Measurements from ENCODE around the gene LDLR.
"Not testable (repeated sequence)": the region's sequence is repeated elsewhere in the genome, so short reads cannot be mapped to it uniquely, and the experiment has no call there.

The LDLR gene

DNA sequence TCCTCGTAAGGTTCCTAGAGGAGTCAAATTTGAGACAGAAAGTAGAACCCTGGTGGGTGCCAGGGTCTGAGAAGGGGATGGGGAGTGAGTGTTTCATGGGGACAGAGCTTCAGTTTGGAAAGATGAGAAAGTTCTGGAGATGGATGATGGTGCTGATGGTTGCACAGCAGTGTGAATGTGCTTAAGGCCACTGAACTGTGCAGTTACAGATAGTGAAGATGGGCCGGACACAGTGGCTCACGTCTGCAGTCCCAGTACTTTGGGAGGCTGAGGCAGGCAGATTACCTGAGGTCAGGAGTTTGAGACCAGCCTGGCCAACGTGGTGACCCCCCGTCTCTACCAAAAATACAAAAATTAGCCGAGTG lies 65.4 kb downstream of the LDLR start:
- Histone ChIP-seq H3K4me1 (ENCODE audit: insufficient read depth, low read length) (no peaks in the 10 kb centered on the region; the same call in 1 of the 2 replicates), H3K9me3 (ENCODE audit: control insufficient read depth, insufficient read depth, low read length) (no peaks in the 10 kb centered on the region), H3K36me3 (ENCODE audit: insufficient read depth, low read length) (no peaks in the 10 kb centered on the region; the same call in 1 of the 2 replicates), H3K9ac (ENCODE audit: low read depth, low read length) (peak overlapping the region; percentile 79; the same call in 1 of the 2 replicates)

DNA sequence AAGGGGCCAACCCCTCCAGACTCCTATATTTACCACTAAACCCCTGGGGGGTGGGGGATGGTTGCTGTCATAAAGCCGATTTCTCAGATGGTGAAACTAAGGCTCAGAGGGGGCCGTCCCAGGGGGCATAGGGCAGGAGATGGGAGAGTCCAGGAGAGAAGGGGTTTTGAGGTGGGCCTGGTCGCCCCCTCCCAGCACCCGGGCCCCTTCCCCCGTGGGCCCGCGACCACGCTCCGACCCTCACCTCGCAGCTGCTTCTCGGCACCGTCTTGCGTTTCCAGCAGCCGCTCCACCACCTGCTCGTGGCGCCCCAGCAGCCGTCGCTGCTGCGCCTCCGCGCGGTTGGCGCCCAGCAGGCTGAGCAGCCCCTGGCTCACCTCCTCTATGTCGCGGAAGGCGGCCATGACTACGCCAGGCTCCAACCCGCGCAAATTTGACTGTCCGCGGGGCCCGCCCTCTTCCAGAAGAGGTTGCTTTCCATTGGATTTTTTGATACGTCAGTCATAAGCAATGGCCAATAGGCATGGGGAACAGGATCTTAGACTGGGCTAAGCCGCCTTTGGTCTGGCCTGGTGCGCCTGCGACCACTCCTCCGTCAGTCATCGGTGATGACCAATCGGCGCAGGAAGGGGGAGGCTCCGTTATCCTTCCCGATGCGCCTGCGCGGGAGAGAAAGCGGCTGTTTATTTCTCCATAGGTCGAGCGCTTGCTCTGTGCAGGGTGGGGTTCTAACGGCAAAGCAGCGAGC lies 66.3 kb downstream of the LDLR start, which contains the start of gene SPC24:
TSS of gene SPC24 (minus strand) at position 410 of the 748 bp plus-strand sequence. CDS start at position 404, 6 bp downstream.
- no peaks in the 10 kb centered on the region; the same call in 1 of the 2 replicates for H3K36me3 ChIP-seq (ENCODE audit: insufficient read depth, low read length)
- no peaks in the 10 kb centered on the region; the same call in 1 of the 2 replicates for H3K4me1 ChIP-seq (ENCODE audit: insufficient read depth, low read length)
- H3K9ac ChIP-seq (ENCODE audit: low read depth, low read length): peak within 1 kb of the TSS; percentile 79
- no peaks in the 10 kb centered on the region; the same call in 1 of the 2 replicates for H3K9me3 ChIP-seq (ENCODE audit: control insufficient read depth, insufficient read depth, low read length)

DNA sequence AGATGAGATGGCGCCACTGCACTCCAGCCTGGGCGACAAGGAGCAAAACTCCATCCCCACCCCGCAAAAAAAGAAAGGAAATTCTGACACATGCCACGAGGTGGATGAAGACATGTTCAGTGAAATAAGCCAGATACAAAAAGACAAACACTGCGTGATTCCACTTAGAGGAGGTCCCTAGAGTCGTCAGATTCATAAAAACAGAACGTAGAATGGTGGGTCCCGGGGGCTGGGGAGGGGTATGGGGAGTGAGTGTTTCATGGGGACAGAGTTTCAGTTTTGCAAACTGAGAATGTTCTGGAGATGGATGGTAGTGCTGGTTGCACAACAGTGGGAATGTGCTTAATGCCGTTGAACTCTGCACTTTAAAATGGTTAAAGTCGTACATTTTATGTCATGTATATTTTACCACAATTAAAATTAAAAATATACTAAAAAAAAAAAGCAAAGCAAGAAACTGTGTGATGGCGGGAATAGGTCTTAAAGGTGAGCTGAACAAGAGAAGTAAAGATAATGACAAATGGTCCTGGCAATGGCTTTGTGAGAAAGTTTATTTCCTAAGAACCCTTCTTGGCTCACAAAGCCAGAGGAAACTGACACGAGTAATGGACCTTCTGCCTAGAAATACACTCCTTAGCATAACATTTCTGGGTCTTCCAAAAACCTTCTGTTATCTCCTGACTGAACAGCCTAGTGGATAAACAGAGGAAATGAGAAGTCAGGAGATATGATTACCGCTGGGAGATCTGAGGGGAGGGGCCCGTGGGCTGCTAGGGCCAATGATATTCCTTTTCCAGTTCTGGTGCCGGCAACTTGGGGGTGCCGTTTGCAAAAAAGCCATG lies 70.6 kb downstream of the LDLR start:
- no peaks in the 10 kb centered on the region; the same call in 1 of the 2 replicates for H3K9me3 ChIP-seq (ENCODE audit: control insufficient read depth, insufficient read depth, low read length)
- no peak overlapping the region for H3K9ac ChIP-seq (ENCODE audit: low read depth, low read length)
- no peaks in the 10 kb centered on the region; the same call in 1 of the 2 replicates for H3K36me3 ChIP-seq (ENCODE audit: insufficient read depth, low read length)
- H3K4me1 ChIP-seq (ENCODE audit: insufficient read depth, low read length): no peaks in the 10 kb centered on the region; the same call in 1 of the 2 replicates

DNA sequence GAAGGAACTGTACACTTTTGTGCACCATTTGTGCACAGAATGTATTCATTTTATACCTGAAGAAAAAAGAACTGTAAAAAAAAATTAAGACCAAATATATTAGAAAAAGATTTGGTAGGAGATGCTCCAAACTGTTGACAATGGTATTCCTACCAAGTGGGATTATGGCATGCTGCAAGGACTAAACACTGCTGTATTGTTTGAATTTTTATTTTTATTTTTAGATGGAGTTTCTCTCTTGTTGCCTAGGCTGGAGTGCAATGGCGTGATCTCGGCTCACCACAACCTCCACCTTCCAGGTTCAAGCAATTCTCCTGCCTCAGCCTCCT lies 71.1 kb downstream of the LDLR start:
- not testable (repeated sequence) for H3K9me3 ChIP-seq (ENCODE audit: control insufficient read depth, insufficient read depth, low read length); H3K4me1 ChIP-seq (ENCODE audit: insufficient read depth, low read length)

DNA sequence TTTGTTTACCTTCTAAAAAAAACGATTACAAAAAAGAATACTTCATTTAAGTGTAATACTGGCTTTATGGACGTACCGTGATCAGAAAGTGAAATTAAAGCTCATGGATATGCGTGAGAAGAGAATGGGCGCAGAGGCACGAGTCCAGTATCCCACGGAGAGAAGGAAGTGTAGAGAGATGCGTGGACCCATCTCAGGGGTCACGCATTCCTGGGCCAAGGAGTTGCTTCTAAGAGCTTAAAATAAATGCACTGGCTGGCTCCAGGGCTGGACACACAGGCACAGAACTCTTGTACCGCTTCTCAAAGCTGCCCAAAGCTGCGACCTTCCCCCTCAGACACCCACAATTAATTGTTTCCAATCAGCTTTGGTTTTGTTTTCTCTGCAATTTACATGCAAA lies 75.0 kb downstream of the LDLR start:
- H3K9ac ChIP-seq (ENCODE audit: low read depth, low read length): no peak overlapping the region
- no peaks in the 10 kb centered on the region; the same call in 1 of the 2 replicates for H3K9me3 ChIP-seq (ENCODE audit: control insufficient read depth, insufficient read depth, low read length)
- H3K36me3 ChIP-seq (ENCODE audit: insufficient read depth, low read length): peaks cover 5% of the 10 kb centered on the region
- H3K4me1 ChIP-seq (ENCODE audit: insufficient read depth, low read length): no peaks in the 10 kb centered on the region

More for the DNA sequence above, 71.1 kb downstream of the LDLR start:
- not testable (repeated sequence) for H3K36me3 ChIP-seq (ENCODE audit: insufficient read depth, low read length); H3K9ac ChIP-seq (ENCODE audit: low read depth, low read length)

DNA sequence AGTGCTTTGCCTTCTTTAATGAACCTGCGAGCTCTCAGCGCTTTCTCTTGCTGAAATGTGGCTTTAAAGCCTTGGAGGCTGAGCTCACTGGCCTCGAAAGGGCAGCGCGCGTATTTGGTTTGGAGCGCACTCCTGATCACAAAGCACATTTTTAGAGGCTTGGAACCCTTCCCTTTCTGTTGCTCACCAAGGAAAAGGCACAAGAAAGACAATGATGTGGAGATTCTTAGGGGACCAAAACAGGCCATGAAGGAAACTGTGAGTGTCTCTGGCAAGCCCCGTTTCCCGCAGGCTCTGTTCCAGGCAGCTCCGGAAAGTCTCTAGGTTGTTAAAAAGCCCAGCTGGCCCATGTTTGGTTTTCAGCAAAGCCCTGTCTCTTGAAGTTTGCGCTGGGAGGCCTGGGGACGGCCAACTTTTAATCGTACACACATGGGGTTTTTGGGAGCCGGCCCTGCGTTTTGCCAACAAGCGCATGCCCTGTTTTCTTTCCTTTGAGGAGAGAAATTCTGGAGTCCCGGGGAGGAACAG lies 75.7 kb downstream of the LDLR start:
- Histone ChIP-seq H3K9ac (ENCODE audit: low read depth, low read length) (no peak overlapping the region), H3K36me3 (ENCODE audit: insufficient read depth, low read length) (peaks cover 5% of the 10 kb centered on the region), H3K4me1 (ENCODE audit: insufficient read depth, low read length) (no peaks in the 10 kb centered on the region), H3K9me3 (ENCODE audit: control insufficient read depth, insufficient read depth, low read length) (no peaks in the 10 kb centered on the region; the same call in 1 of the 2 replicates)

DNA sequence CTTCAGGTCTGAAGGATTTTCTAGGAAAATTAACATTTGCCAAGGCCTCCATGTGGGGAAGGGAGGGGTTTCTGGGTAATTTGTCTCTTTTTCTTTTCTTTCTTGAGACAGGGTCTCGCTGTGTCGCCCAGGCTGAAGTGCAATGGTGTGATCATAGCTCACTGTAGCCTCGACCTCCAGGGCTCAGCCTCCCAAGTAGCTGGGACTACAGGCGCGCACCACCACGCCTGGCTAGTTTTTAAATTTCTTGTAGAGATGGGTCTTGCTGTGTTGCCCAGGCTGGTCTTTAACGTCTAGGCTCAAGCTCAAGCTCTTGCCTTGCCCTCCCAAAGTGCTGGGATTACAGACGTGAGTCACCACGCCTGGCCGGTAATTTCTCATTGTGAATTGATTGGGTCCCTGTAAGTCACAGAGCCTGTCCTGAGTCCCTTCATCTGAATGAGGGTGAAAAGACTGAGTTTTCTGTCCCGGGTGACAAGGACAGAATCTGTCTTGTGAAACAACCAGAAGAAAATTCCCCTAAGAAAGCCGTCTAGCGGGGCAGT lies 76.3 kb downstream of the LDLR start:
- H3K9me3 ChIP-seq (ENCODE audit: control insufficient read depth, insufficient read depth, low read length): no peaks in the 10 kb centered on the region
- H3K9ac ChIP-seq (ENCODE audit: low read depth, low read length): no peak overlapping the region
- H3K36me3 ChIP-seq (ENCODE audit: insufficient read depth, low read length): peaks cover 5% of the 10 kb centered on the region
- H3K4me1 ChIP-seq (ENCODE audit: insufficient read depth, low read length): no peaks in the 10 kb centered on the region

DNA sequence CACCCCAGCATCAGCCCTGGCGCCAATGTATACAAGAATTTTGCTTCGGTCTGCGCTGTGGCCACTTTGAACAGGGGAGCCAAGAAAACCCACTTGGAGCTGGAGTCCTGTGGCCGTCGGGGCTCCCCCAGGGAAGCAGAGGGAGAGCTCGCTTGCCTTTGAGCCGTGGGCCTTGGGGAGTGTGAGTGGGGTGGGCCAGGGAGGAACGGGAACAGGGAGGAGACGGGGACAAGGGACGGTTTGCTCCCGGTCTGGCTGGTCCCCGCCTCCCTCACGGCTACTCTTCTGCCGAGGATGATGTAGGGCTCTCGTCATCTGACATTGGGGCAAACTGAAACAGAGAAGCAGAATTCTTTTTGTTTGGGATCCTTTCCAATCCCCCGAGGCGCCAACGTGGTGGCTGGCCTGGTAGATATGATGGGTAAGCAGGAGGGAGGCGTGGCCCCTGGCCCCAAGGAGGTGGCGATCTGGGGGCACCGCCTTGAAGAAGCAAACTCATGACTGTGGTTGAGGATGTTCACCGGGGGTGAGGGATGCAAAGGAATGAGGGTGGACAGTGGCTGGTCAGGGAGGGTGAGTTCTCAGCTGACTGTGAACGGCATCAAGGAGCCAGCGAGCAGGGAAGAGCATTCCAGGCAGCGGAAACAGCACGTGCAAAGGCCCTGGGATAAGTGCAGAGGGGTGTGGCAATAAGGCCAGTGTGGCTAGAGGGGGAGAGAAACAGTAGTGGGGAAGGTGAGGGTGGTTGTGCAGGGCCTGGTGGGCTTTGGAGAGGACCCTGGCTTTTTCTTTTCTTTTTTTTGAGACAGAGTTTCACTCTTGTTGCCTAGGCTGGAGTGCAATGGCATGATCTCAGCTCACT lies 77.2 kb downstream of the LDLR start:
- Histone ChIP-seq H3K9me3 (ENCODE audit: control insufficient read depth, insufficient read depth, low read length) (no peaks in the 10 kb centered on the region), H3K9ac (ENCODE audit: low read depth, low read length) (no peak overlapping the region), H3K36me3 (ENCODE audit: insufficient read depth, low read length) (peaks cover 5% of the 10 kb centered on the region), H3K4me1 (ENCODE audit: insufficient read depth, low read length) (no peaks in the 10 kb centered on the region)

DNA sequence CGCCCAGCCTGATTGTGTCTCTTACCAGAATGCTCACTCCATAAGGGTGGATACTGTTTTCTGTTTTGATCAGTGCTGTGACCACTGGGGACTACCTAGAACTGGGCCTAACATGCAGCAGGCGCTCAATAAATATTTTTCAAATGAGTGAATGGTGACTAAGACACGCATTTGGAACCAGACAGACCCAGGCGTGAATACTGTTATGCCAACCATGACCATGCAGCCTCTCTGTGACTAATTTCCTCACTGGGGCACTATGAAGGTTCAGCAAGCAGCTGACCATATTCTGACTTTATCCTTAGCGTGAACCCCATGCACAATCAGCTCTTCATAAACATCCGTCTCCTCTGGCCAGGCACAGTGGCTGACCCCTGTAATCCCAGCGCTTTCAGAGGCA lies 79.3 kb downstream of the LDLR start:
- no peaks in the 10 kb centered on the region for H3K9me3 ChIP-seq (ENCODE audit: control insufficient read depth, insufficient read depth, low read length)
- H3K36me3 ChIP-seq (ENCODE audit: insufficient read depth, low read length): peaks cover 5% of the 10 kb centered on the region
- no peaks in the 10 kb centered on the region for H3K4me1 ChIP-seq (ENCODE audit: insufficient read depth, low read length)
- H3K9ac ChIP-seq (ENCODE audit: low read depth, low read length): no peak overlapping the region

DNA sequence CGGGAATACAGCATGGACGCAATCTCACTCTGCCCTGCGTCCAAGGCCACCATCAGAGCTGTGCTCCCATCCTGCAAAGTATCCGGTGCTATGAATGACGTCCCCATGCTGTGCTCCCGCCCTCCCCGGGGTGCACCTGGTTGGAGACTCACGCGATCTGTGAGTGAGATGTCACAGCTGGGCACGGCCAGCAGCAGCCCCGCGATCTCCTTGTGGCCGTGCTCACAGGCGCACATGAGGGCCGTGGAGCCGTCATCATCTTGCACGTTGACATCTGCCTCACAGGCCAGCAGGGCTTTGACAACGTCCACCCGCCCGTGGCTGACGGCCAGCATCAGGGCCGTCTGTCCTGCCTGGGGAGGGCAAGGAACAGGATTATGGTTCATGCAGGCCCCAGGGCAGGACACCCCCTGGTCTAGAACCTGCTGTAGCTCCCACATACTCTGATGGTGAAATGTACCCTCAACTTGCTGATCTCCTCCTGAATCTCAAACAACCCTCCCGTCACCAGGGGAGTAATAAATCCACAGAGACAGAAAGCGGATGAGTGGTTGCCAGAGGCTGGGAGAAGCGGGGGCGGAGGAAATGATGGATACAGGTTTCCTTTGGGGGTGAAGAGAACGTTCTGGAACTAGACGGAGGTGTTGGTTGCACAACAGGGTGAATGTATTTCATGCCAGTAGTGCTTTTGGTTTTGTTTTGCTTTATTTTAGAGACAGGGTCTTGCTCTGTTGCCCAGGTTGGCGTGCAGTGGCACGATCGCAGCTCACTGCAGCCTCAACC lies 80.8 kb downstream of the LDLR start:
- Histone ChIP-seq H3K9me3 (ENCODE audit: control insufficient read depth, insufficient read depth, low read length) (no peaks in the 10 kb centered on the region), H3K9ac (ENCODE audit: low read depth, low read length) (no peak overlapping the region), H3K4me1 (ENCODE audit: insufficient read depth, low read length) (no peaks in the 10 kb centered on the region), H3K36me3 (ENCODE audit: insufficient read depth, low read length) (peaks cover 5% of the 10 kb centered on the region)

DNA sequence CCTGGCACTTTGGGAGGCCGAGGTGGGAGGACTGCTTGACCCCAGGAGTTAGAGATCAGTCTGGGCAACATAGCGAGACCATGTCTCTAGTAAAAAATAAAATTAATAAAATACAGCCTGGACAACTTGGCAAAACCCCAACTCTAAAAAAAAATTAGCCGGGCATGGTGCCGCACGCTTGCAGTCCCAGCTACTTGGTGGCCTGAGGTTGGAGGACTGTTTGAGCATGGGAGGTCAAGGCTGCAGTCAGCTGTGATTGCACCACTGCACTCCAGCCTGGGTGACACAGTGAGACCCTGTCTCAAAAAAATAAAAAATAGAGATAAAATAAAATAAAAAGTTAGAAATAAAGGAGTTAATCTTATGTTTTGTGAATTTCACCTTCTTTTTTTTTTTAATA lies 81.9 kb downstream of the LDLR start:
- Histone ChIP-seq H3K4me1 (ENCODE audit: insufficient read depth, low read length) (no peaks in the 10 kb centered on the region), H3K9me3 (ENCODE audit: control insufficient read depth, insufficient read depth, low read length) (no peaks in the 10 kb centered on the region), H3K36me3 (ENCODE audit: insufficient read depth, low read length) (peaks cover 5% of the 10 kb centered on the region), H3K9ac (ENCODE audit: low read depth, low read length) (no peak overlapping the region)

DNA sequence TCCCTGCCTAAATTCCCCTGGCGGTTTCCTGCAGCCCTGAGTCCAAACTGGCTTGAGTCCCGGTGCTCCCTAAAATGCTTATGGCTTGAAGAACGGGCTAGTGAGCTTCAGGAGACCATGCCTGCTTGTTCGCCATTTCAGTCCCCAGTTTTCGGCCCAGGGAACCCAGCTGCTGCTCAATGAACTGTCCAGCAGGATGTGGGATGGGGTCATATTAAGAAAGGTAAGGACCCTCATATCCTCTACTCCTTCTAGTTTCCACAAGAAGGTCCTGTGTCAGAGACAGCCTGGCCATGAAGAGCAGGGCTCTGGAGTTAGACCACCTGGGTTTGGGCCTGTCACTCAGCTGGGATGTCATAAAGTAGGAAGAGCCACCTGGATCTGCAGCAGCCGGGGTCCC lies 83.3 kb downstream of the LDLR start:
- no peaks in the 10 kb centered on the region for H3K4me1 ChIP-seq (ENCODE audit: insufficient read depth, low read length)
- no peaks in the 10 kb centered on the region for H3K9me3 ChIP-seq (ENCODE audit: control insufficient read depth, insufficient read depth, low read length)
- H3K36me3 ChIP-seq (ENCODE audit: insufficient read depth, low read length): peaks cover 5% of the 10 kb centered on the region
- no peak overlapping the region for H3K9ac ChIP-seq (ENCODE audit: low read depth, low read length)

DNA sequence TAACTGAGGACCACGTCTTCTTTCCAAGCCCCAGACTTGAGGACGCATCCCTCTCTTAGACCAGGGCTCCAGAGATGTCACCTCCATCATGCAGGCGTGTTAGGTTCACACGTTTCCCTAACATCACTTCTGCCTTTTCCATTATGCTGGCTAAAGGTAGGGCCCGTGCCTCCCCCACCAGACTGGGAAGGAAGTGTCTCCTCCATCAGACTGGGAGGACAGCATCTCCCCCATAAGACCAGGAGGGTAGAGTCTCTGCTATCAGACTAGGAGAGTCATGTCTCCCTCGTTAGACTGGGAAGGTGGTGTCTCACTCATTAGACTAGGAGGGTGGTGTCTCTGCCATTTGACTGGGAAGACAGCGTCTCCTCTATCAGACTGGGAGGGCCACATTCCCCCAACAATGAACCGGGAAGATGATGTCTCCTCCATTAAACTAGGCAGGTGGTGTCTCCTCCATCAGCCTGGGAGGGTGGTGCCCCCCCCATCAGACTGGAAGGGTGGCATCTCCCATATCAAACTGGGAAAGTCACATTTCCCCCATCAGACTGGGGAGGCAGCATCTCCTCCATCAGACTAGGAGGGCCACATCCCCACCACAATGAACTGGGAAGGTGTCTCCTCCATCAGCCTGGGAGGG lies 84.4 kb downstream of the LDLR start:
- Histone ChIP-seq H3K9me3 (ENCODE audit: control insufficient read depth, insufficient read depth, low read length) (no peaks in the 10 kb centered on the region), H3K9ac (ENCODE audit: low read depth, low read length) (no peak overlapping the region), H3K4me1 (ENCODE audit: insufficient read depth, low read length) (no peaks in the 10 kb centered on the region), H3K36me3 (ENCODE audit: insufficient read depth, low read length) (no peaks in the 10 kb centered on the region; the same call in 1 of the 2 replicates)
